Measurements from ENCODE around the gene BMP5. TPM values are rescaled to one million over a fixed set of nuclear protein-coding genes. Genes with fewer than 3 reads are reported as not detected.

Gene BMP5
- total RNA-seq, 2 donors from 2014 or later = 0.99 to 1.6 TPM

DNA sequence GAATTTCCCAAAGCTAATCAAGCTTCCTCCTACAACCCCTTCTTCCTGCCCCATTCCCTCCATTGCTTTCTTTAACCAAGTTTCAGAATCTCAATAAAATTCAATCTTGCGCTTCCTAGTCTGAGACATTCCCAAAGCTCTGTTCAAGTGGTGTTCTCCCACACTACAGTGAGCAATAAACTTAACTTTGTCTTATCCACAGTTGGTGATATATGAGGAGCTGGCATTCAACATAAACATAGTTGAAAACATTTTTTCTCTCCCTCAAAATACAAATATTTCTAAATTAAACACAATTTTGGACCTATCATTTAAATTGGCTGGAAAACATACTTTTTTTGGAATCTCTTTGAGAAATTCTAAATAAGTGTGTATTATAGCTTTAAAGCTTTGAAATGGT, 166.7 kb downstream of the BMP5 start:
- TF ChIP-seq POLR2A (IDR thresholded peaks at IDR 0.05) = no peak
- TF ChIP-seq, protein P1, sequence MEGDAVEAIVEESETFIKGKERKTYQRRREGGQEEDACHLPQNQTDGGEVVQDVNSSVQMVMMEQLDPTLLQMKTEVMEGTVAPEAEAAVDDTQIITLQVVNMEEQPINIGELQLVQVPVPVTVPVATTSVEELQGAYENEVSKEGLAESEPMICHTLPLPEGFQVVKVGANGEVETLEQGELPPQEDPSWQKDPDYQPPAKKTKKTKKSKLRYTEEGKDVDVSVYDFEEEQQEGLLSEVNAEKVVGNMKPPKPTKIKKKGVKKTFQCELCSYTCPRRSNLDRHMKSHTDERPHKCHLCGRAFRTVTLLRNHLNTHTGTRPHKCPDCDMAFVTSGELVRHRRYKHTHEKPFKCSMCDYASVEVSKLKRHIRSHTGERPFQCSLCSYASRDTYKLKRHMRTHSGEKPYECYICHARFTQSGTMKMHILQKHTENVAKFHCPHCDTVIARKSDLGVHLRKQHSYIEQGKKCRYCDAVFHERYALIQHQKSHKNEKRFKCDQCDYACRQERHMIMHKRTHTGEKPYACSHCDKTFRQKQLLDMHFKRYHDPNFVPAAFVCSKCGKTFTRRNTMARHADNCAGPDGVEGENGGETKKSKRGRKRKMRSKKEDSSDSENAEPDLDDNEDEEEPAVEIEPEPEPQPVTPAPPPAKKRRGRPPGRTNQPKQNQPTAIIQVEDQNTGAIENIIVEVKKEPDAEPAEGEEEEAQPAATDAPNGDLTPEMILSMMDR (IDR thresholded peaks at IDR 0.05) = no peak
- intact Hi-C loops (cut with DNase I) = no loop called here

DNA sequence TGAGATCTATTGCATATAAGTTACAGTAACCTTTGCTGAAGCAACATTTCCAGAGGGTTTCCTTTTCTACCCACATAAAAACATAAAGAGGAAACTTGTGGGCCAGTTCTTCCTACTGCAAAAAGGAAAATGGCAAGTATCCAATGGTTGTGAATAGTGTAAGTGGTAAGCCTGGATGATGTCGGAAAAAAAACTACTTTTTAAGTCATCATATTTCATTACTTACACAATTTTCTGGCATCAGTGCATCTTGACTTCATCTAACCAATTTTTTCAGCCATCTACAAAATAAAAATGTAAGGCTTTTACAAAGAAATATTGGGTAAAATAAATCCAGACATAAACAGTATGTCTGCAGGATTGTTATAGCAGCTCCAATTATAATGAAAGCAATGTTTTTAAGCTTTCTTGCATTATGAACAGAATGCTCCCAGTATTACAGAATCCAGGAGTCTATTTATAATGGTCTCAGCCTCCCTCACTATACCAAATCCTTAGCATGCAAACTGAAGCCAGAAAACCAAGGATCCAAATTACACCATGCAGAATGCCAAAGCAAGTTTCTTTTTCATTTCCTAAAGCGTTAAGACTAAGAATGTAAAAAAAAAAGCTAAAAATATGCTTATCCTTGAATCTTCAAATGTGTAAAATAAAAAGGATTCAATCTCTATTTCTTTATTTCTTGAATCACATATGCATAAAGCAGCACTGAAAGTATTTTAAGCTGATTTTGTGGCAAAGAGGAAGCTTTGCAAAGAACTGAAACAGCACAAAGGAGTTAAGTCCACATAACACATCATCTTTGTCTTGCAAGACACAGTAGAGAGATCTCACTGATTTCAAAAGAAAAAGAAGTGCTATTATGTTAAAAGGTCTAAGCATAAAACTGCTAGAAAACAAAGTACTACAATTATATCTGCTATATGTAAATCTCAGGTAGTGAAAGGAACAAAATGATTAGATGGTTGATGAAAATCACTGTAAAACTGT, 169.6 kb downstream of the BMP5 start:
- H3K27ac ChIP-seq = no peak overlapping the region
- DNase-seq = no peak
- TF ChIP-seq, protein P1 (IDR thresholded peaks at IDR 0.05) = no peak
- no peak for TF ChIP-seq POLR2A (IDR thresholded peaks at IDR 0.05)
- H3K36me3 ChIP-seq (replicated peaks in 1 of 2; ENCODE audit: insufficient read depth in 1 of 2, low read depth in 2 of 2) = no peaks in the 10 kb centered on the region
- intact Hi-C loops (cut with DNase I) = no loop called here
- 55 to 73% methylated on average over 2 of the region's 2 CpGs for WGBS, 2 donors
- H3K9me3 ChIP-seq = no peaks in the 10 kb centered on the region
- no peak for ATAC-seq
- no peaks in the 10 kb centered on the region for H3K4me1 ChIP-seq
- H3K4me3 ChIP-seq = no peak overlapping the region
- H3K27me3 ChIP-seq = no peaks in the 10 kb centered on the region

More for the DNA sequence above, 166.7 kb downstream of the BMP5 start:
- DNase-seq (no peak), ATAC-seq (no peak)
- no peaks in the 10 kb centered on the region for H3K36me3 ChIP-seq (replicated peaks in 1 of 2; ENCODE audit: insufficient read depth in 1 of 2, low read depth in 2 of 2)
- no peaks in the 10 kb centered on the region for H3K4me1 ChIP-seq
- no peak overlapping the region for H3K27ac ChIP-seq
- no peak overlapping the region for H3K4me3 ChIP-seq
- H3K27me3 ChIP-seq = no peaks in the 10 kb centered on the region
- WGBS, 2 donors = 81 to 90% methylated on average over 1 of the region's 1 CpG
- H3K9me3 ChIP-seq = no peaks in the 10 kb centered on the region

DNA sequence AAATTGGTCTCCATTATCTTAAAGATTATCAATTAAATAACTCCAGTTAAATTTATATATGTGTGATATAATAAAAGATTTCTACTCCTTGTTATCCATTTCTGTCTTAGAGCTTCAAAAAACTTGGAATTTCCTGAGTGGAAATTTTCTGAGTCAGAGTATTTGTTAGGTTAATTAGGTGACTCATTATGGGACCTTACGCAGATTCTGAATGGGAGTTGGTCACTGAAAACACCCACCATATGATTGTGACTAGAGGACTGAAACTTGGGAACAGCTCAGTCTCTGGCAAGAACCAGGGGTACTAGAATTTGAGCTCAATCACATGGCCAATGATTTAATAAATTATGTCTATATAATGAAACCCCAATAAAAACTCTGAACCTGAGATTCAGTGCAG, 171.0 kb downstream of the BMP5 start:
- no peak overlapping the region for H3K4me3 ChIP-seq
- ATAC-seq (no peak), DNase-seq (no peak)
- no peaks in the 10 kb centered on the region for H3K27me3 ChIP-seq
- H3K36me3 ChIP-seq (replicated peaks in 1 of 2; ENCODE audit: insufficient read depth in 1 of 2, low read depth in 2 of 2) = no peaks in the 10 kb centered on the region
- intact Hi-C loops (cut with DNase I) = no loop called here
- no peaks in the 10 kb centered on the region for H3K9me3 ChIP-seq
- H3K4me1 ChIP-seq = no peaks in the 10 kb centered on the region
- TF ChIP-seq, protein P1 (IDR thresholded peaks at IDR 0.05) = no peak
- TF ChIP-seq POLR2A (IDR thresholded peaks at IDR 0.05) = no peak
- WGBS, 2 donors = 83% methylated on average over 1 of the region's 1 CpG
- no peak overlapping the region for H3K27ac ChIP-seq
